ENCODE data around the gene SEMA3B. TPM values are rescaled to one million over a fixed set of nuclear protein-coding genes. Genes with fewer than 3 reads are reported as not detected.

The SEMA3B gene
- total and polyA plus RNA-seq, 2 donors (not counting 3 experiments of a cell fraction or from before 2014, with no cell fraction given): 1.2 to 1.5 TPM

DNA sequence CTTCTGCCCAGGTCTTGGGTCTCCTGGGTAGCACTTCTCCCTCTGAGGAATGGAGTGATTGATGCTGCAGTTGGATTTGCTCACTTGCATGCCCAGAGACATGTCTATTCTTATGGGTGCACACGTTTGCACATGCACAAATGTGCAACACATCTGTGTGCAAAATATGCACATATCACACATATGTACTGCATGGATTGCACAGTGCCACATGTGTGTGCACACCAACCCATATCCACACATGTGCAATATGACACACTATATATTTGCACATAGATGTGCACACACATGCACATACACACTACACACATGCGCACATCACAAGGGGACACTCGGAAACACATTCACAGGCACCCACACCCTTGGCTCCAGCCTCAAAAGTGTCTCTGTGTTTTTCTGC is 671 bp upstream of the SEMA3B start:
- peak; percentile 29 for TF ChIP-seq EZH2 (IDR thresholded peaks at IDR 0.05; ENCODE audit: borderline replicate concordance, low read depth, low read length, severe bottlenecking)
- no peak for TF ChIP-seq GATA2 (IDR thresholded peaks at IDR 0.05; ENCODE audit: insufficient read depth, insufficient read length, low read depth, low read length)
- TF ChIP-seq, protein P1, sequence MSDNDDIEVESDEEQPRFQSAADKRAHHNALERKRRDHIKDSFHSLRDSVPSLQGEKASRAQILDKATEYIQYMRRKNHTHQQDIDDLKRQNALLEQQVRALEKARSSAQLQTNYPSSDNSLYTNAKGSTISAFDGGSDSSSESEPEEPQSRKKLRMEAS (IDR thresholded peaks at IDR 0.05; ENCODE audit: insufficient read depth, insufficient read length): no peak
- H3K9ac ChIP-seq (replicated peaks; ENCODE audit: extremely low read depth, insufficient read depth, low read length): no peak overlapping the region
- no TSS peak for BruUV-seq (replicated peaks)
- peaks cover 5 to 6% of the 10 kb centered on the region in 2 experiments for H3K27me3 ChIP-seq (ENCODE audit: control insufficient read depth in 2 of 2, insufficient read depth in 2 of 2, low read length in 2 of 2)
- H3K9me1 ChIP-seq (replicated peaks; ENCODE audit: control insufficient read depth, extremely low read depth, insufficient read depth, low read length): no peaks in the 10 kb centered on the region
- intact Hi-C loops (cut with micrococcal nuclease): loop anchor here (10.0 kb wide), 1 partner anchor 143 kb away; no protein-coding TSS in a partner anchor
- no peak overlapping the region for H3K4me3 ChIP-seq (replicated peaks in 1 of 3; ENCODE audit: insufficient read depth in 1 of 3, low read depth in 1 of 3, low read length in 3 of 3)
- POLR2A ChIA-PET: no interaction called here
- CTCF ChIA-PET: interaction anchor here (0.9 to 3.0 kb wide), 2 partner anchors 41 to 74 kb away, joined by 3 to 26 read pairs; no protein-coding TSS in a partner anchor
- no peaks in the 10 kb centered on the region for H4K20me1 ChIP-seq (replicated peaks; ENCODE audit: control insufficient read depth, extremely low read depth, insufficient read depth, low read length)
- no peaks in the 10 kb centered on the region for H3K79me2 ChIP-seq (ENCODE audit: control insufficient read depth, insufficient read depth, low read length)
- DNase-seq (ENCODE audit: low read depth, low spot score) (no peak), FAIRE-seq (no peak)
- no peak overlapping the region for H3K4me2 ChIP-seq (ENCODE audit: insufficient read depth, low read length)
- no peak overlapping the region for H2AFZ ChIP-seq (ENCODE audit: low read depth, low read length)
- H3K27ac ChIP-seq (ENCODE audit: insufficient read depth, low read depth, low read length): no peak overlapping the region
- dilution Hi-C loops (cut with MboI; ENCODE audit: extremely low pct_ligation_motif_present, low sequenced_read_pairs): no loop called here
- peaks cover 2% of the 10 kb centered on the region for H3K4me1 ChIP-seq (ENCODE audit: control insufficient read depth, extremely low read depth, insufficient read depth, low read length)
- H3K9me3 ChIP-seq (replicated peaks; ENCODE audit: control insufficient read depth, insufficient read depth, low read length): no peaks in the 10 kb centered on the region
- H3K36me3 ChIP-seq (ENCODE audit: control insufficient read depth in 2 of 2, extremely low read depth in 1 of 2, insufficient read depth in 2 of 2, low read length in 2 of 2): no peaks in the 10 kb centered on the region

DNA sequence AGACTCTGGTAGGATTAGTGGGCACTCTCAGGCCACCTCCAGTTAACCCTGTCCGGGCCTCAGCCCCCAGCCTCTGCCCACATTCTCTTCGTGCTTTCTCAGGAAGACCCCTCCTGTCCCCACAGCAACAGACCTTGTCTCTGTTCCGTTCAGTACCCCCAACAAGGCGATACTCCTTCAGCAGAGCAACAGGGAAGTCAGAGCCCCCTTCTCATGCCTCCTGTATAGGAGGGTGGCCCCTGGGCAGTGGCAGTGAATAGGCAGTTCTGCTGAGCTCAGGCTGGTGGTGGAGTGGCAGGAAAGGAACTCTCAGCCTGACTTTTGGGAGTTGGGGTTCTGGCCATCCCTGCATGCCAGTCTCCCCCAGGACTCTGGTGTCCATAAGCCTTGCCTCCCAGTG is 513 bp downstream of the SEMA3B start:
- no peak overlapping the region for H3K27ac ChIP-seq (ENCODE audit: insufficient read depth, low read depth, low read length)
- H2AFZ ChIP-seq (ENCODE audit: low read depth, low read length): no peak overlapping the region
- H3K4me1 ChIP-seq (ENCODE audit: control insufficient read depth, extremely low read depth, insufficient read depth, low read length): peaks cover 2% of the 10 kb centered on the region
- TF ChIP-seq GATA2 (IDR thresholded peaks at IDR 0.05; ENCODE audit: insufficient read depth, insufficient read length, low read depth, low read length): no peak
- TF ChIP-seq, protein P1 (IDR thresholded peaks at IDR 0.05; ENCODE audit: insufficient read depth, insufficient read length): no peak
- TF ChIP-seq FOS (IDR thresholded peaks at IDR 0.05; ENCODE audit: borderline replicate concordance, insufficient read depth, low read length): no peak
- no peak for TF ChIP-seq POLR2A (IDR thresholded peaks at IDR 0.05; ENCODE audit: low read depth, low read length)
- TF ChIP-seq, protein P2, sequence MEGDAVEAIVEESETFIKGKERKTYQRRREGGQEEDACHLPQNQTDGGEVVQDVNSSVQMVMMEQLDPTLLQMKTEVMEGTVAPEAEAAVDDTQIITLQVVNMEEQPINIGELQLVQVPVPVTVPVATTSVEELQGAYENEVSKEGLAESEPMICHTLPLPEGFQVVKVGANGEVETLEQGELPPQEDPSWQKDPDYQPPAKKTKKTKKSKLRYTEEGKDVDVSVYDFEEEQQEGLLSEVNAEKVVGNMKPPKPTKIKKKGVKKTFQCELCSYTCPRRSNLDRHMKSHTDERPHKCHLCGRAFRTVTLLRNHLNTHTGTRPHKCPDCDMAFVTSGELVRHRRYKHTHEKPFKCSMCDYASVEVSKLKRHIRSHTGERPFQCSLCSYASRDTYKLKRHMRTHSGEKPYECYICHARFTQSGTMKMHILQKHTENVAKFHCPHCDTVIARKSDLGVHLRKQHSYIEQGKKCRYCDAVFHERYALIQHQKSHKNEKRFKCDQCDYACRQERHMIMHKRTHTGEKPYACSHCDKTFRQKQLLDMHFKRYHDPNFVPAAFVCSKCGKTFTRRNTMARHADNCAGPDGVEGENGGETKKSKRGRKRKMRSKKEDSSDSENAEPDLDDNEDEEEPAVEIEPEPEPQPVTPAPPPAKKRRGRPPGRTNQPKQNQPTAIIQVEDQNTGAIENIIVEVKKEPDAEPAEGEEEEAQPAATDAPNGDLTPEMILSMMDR (IDR thresholded peaks at IDR 0.05; ENCODE audit: extremely low read depth in 1 of 2, insufficient read depth in 1 of 2, low read depth in 1 of 2, low read length in 2 of 2): no peak
- TF ChIP-seq POLR2AphosphoS5 (IDR thresholded peaks at IDR 0.05; ENCODE audit: insufficient read depth, low read depth, low read length): no peak
- TF ChIP-seq MYC (IDR thresholded peaks at IDR 0.05; ENCODE audit: low read depth, low read length): no peak
- TF ChIP-seq EZH2 (IDR thresholded peaks at IDR 0.05; ENCODE audit: borderline replicate concordance, low read depth, low read length, severe bottlenecking): no peak
- TF ChIP-seq JUN (IDR thresholded peaks at IDR 0.05; ENCODE audit: borderline replicate concordance, insufficient read depth, insufficient read length, low read depth): no peak
- no peaks in the 10 kb centered on the region for H3K9me3 ChIP-seq (replicated peaks; ENCODE audit: control insufficient read depth, insufficient read depth, low read length)
- intact Hi-C loops (cut with micrococcal nuclease): loop anchor here (10.0 kb wide), 1 partner anchor 145 kb away; no protein-coding TSS in a partner anchor
- H3K79me2 ChIP-seq (ENCODE audit: control insufficient read depth, insufficient read depth, low read length): no peaks in the 10 kb centered on the region
- ChIA-PET POLR2A (interaction anchor here (1.6 kb wide), 1 partner anchor 23 kb away, joined by 3 read pairs; no protein-coding TSS in a partner anchor), CTCF (interaction anchor here (1.0 to 3.7 kb wide), 6 partner anchors 9 to 75 kb away, joined by 3 to 26 read pairs (median 6); no protein-coding TSS in a partner anchor)
- H3K4me2 ChIP-seq (ENCODE audit: insufficient read depth, low read length): no peak overlapping the region
- H3K36me3 ChIP-seq (ENCODE audit: control insufficient read depth in 2 of 2, extremely low read depth in 1 of 2, insufficient read depth in 2 of 2, low read length in 2 of 2): no peaks in the 10 kb centered on the region
- FAIRE-seq (no peak), DNase-seq (ENCODE audit: low read depth, low spot score) (no peak)
- no peak overlapping the region for H3K9ac ChIP-seq (replicated peaks; ENCODE audit: extremely low read depth, insufficient read depth, low read length)
- dilution Hi-C loops (cut with MboI; ENCODE audit: extremely low pct_ligation_motif_present, low sequenced_read_pairs): no loop called here
- no peak overlapping the region for H3K4me3 ChIP-seq (replicated peaks in 1 of 3; ENCODE audit: insufficient read depth in 1 of 3, low read depth in 1 of 3, low read length in 3 of 3)
- H3K27me3 ChIP-seq (ENCODE audit: control insufficient read depth in 2 of 2, insufficient read depth in 2 of 2, low read length in 2 of 2): peaks cover 6% of the 10 kb centered on the region in 2 experiments
- H3K9me1 ChIP-seq (replicated peaks; ENCODE audit: control insufficient read depth, extremely low read depth, insufficient read depth, low read length): no peaks in the 10 kb centered on the region
- H4K20me1 ChIP-seq (replicated peaks; ENCODE audit: control insufficient read depth, extremely low read depth, insufficient read depth, low read length): no peaks in the 10 kb centered on the region
- BruUV-seq (replicated peaks): no TSS peak
